Activated T-helper 17 cell treated with anti-CD3 and anti-CD28 coated beads, Interleukin-2, amount 50 U/mL, for 72 hours (primary cell): ENCODE results near the gene GLE1. TPM values are rescaled to one million over a fixed set of nuclear protein-coding genes. Genes with fewer than 3 reads are reported as not detected.

Experiments used
- ATAC-seq: fragments of 150-1000 bp; cut with Tn5 transposase; replicated peaks from 2 replicates; pipeline ENCODE4 v1.10.0; 2021; ENCODE audit warnings: mild to moderate bottlenecking, moderate library complexity
- H3K27ac Mint-ChIP-seq: one replicate; pipeline ENCODE4 v1.8.0; 2022; ENCODE audit warnings: mixed read lengths
- H3K27me3 Mint-ChIP-seq: one replicate; pipeline ENCODE4 v1.8.0; 2022; ENCODE audit warnings: mixed read lengths
- H3K36me3 Mint-ChIP-seq: one replicate; pipeline ENCODE4 v1.8.0; 2022; ENCODE audit warnings: low read depth, mild to moderate bottlenecking, mixed read lengths
- H3K4me1 Mint-ChIP-seq: one replicate; pipeline ENCODE4 v1.8.0; 2022; ENCODE audit warnings: mixed read lengths
- H3K4me3 Mint-ChIP-seq: one replicate; pipeline ENCODE4 v1.8.0; 2022; ENCODE audit warnings: mild to moderate bottlenecking, mixed read lengths
- H3K9me3 Mint-ChIP-seq: one replicate; pipeline ENCODE4 v1.8.0; 2022; ENCODE audit warnings: mixed read lengths
- total RNA-seq, 2 donors: library from RNA; stranded (reverse); gene quantifications; one replicate each; pipeline ENCODE4 v1.2.3, GENCODE V29; 2022

GLE1 gene
- total RNA-seq, 2 donors from 2014 or later = 53.6 TPM

DNA sequence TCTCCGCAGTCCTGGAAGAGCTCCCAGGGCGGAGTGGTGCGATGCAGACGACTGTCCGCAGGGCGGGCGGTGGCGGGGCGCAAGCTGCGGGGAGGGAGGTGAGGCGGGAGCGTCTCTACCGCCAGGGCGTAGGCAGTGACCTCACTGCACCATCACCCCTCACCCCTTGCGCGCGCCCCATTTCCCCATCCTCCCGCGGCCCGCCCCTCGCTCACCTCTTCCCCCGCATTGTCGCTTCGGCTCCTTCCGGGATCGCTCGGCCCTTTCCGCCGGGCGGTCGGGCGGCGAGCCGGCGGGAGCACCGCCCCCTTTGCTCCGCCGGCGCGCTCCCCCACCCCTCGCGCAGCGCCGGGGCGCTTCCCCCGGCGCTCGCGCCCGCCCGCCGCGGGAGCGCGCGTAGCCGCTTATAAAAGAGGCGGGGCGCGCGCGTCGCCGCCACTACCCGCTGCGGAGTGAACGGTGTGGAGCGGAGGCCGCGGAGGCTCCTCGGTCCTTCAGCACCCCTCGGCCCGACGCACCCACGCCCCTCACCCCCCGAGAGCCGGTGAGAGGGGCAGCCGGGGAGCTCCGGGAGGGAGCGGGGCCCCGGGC lies 47.7 kb downstream of the GLE1 start, which contains the start of gene SPTAN1:
TSS of gene SPTAN1 (plus strand) at position 435 of the 591 bp plus-strand sequence. CDS start 14,154 bp downstream, outside the sequence.
- no peaks in the 10 kb centered on the region for H3K27me3 Mint-ChIP-seq
- peak within 1 kb of the TSS; percentile 90 for H3K4me3 Mint-ChIP-seq
- H3K4me1 Mint-ChIP-seq = peaks cover 24% of the 10 kb centered on the region
- peak within 1 kb of the TSS; percentile 91 for H3K27ac Mint-ChIP-seq
- H3K36me3 Mint-ChIP-seq = peaks cover 6% of the 10 kb centered on the region
- H3K9me3 Mint-ChIP-seq = no peaks in the 10 kb centered on the region
- peak; percentile 79 for ATAC-seq

DNA sequence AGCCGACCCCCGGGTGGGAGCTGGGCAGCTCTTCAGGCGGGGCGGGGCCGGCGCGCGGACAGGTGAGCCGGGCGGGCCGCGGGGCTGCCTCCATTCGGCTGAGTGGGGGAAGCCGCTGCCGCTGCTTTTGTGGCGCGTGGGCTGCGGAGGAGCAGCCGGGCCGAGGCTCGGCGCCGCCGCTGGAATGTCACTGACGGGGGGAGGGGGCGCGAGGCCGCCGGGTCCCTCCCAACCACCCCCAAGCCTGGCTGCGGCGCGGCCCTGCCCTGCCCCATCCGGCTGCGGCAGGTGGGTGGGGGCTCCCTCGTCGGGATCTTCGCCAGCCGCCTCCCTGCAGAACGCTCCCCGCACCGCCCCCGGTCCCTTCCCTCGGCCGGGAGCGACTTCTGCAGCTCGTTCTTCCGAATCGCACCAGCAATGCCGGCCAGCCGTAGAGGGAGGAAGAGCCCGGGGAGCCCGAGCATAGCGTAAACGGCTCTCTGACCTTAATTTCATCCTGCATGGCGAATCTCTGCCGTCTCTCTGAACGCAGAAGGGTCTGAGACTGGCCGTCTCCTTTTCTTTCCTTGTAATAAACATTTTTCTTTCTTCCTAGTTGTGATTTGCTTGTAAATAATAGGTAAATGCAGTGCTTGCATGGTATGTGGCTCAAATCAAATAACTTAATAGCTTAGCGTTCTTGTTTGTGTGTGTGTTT lies 48.4 kb downstream of the GLE1 start:
- peaks cover 11% of the 10 kb centered on the region for H3K36me3 Mint-ChIP-seq
- peaks cover 27% of the 10 kb centered on the region for H3K4me1 Mint-ChIP-seq
- H3K4me3 Mint-ChIP-seq = no peak overlapping the region
- no peak overlapping the region for H3K27ac Mint-ChIP-seq
- H3K27me3 Mint-ChIP-seq = no peaks in the 10 kb centered on the region
- no peaks in the 10 kb centered on the region for H3K9me3 Mint-ChIP-seq
- peak; percentile 25 for ATAC-seq

DNA sequence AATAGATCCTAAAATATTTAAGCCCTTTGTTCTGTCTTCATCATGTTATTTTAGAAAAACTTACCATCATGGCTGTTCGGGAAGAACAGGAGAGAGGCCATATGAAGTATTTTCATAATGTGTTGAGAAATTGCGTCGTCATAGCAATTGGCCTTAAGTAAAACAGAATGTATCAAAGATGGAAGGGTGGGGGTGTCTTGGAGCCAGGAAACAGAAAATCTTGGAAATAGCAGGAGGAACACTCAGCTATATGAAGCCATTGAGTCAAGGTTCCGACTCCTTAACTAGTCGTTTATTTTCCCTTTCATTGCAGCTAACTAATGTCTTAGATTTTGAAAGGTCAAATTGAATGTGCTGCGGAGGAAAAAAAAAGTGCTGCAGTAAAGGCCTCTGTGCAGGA lies 49.2 kb downstream of the GLE1 start:
- no peak for ATAC-seq
- H3K27me3 Mint-ChIP-seq = no peaks in the 10 kb centered on the region
- H3K27ac Mint-ChIP-seq = no peak overlapping the region
- H3K4me1 Mint-ChIP-seq = peaks cover 29% of the 10 kb centered on the region
- no peak overlapping the region for H3K4me3 Mint-ChIP-seq
- no peaks in the 10 kb centered on the region for H3K9me3 Mint-ChIP-seq
- peaks cover 11% of the 10 kb centered on the region for H3K36me3 Mint-ChIP-seq

GRCh38 chr9:128554155-128554862 lies 49.8 kb downstream of the GLE1 start:
- H3K36me3 Mint-ChIP-seq = peaks cover 16% of the 10 kb centered on the region
- no peak overlapping the region for H3K4me3 Mint-ChIP-seq
- peaks cover 34% of the 10 kb centered on the region for H3K4me1 Mint-ChIP-seq
- no peaks in the 10 kb centered on the region for H3K9me3 Mint-ChIP-seq
- ATAC-seq = peak; percentile 23
- no peaks in the 10 kb centered on the region for H3K27me3 Mint-ChIP-seq
- H3K27ac Mint-ChIP-seq = no peak overlapping the region

- peaks cover 31% of the 10 kb centered on the region for H3K4me1 Mint-ChIP-seq
- no peak for ATAC-seq
- no peaks in the 10 kb centered on the region for H3K9me3 Mint-ChIP-seq
- peaks cover 17% of the 10 kb centered on the region for H3K36me3 Mint-ChIP-seq
- no peak overlapping the region for H3K4me3 Mint-ChIP-seq
- H3K27me3 Mint-ChIP-seq = no peaks in the 10 kb centered on the region
- H3K27ac Mint-ChIP-seq = no peak overlapping the region
Observed at GRCh38 chr9:128555180-128555721, 50.7 kb downstream of the GLE1 start.

DNA sequence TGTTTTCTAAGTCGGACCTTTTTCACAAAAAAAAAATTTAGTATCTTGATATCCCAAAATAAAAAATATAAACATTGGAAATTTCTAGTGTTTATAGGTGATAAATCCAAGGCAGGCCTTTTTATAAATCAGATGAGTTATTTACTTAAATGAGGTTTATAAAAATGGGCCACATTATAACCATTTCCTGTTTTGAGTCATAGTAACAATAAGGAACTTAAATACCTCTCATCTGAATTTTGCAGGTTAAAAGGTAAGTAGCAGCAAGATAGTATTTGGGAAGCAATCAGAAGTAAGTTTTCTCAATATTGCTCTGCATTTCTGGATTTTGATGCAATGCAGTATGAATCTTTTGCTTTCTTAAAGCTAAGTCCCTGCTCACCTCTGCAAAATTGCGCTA lies 51.8 kb downstream of the GLE1 start:
- no peaks in the 10 kb centered on the region for H3K9me3 Mint-ChIP-seq
- no peak overlapping the region for H3K4me3 Mint-ChIP-seq
- H3K4me1 Mint-ChIP-seq = peaks cover 27% of the 10 kb centered on the region
- peaks cover 17% of the 10 kb centered on the region for H3K36me3 Mint-ChIP-seq
- H3K27me3 Mint-ChIP-seq = no peaks in the 10 kb centered on the region
- ATAC-seq = no peak
- no peak overlapping the region for H3K27ac Mint-ChIP-seq

GRCh38 chr9:128556926-128557634 lies 52.6 kb downstream of the GLE1 start:
- H3K36me3 Mint-ChIP-seq = peaks cover 24% of the 10 kb centered on the region
- no peak overlapping the region for H3K4me3 Mint-ChIP-seq
- H3K4me1 Mint-ChIP-seq = peaks cover 22% of the 10 kb centered on the region
- no peak overlapping the region for H3K27ac Mint-ChIP-seq
- ATAC-seq = no peak
- no peaks in the 10 kb centered on the region for H3K27me3 Mint-ChIP-seq
- H3K9me3 Mint-ChIP-seq = no peaks in the 10 kb centered on the region

- Mint-ChIP-seq H3K27me3 (no peaks in the 10 kb centered on the region), H3K36me3 (peaks cover 35% of the 10 kb centered on the region), H3K27ac (peak overlapping the region; percentile 73), H3K4me1 (peaks cover 22% of the 10 kb centered on the region), H3K9me3 (no peaks in the 10 kb centered on the region), H3K4me3 (no peak overlapping the region)
- ATAC-seq = peak; percentile 76
Observed at GRCh38 chr9:128558431-128559310, 54.2 kb downstream of the GLE1 start.

DNA sequence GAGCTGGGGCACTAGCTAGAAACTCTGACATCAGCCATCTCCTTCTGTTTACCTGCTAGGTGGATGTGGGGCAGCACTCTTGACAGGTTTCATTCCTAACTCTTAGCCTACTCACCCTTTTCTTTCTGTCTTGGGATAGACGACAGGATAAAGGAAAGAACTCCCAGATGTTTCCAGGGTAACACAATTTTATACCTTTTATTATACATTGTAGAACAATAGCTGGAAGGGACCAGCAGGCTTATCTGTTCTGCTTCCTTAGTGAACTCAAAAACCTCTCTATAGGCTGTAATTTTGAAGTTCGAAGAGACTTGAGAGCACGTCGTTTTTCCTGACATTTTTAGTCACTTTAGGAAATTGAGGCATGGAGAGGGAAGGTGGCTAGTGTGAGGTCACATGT lies 61.1 kb downstream of the GLE1 start:
- ATAC-seq = no peak
- Mint-ChIP-seq H3K36me3 (peaks cover 84% of the 10 kb centered on the region), H3K4me3 (no peak overlapping the region), H3K9me3 (no peaks in the 10 kb centered on the region), H3K27ac (peak overlapping the region; percentile 18), H3K4me1 (peaks cover 11% of the 10 kb centered on the region), H3K27me3 (no peaks in the 10 kb centered on the region)

GRCh38 chr9:128568470-128569078 lies 64.1 kb downstream of the GLE1 start:
- Mint-ChIP-seq H3K27me3 (no peaks in the 10 kb centered on the region), H3K9me3 (no peaks in the 10 kb centered on the region), H3K4me1 (peaks cover 21% of the 10 kb centered on the region), H3K36me3 (peaks cover 93% of the 10 kb centered on the region), H3K27ac (peak overlapping the region; percentile 34), H3K4me3 (no peak overlapping the region)
- peak; percentile 78 for ATAC-seq

GRCh38 chr9:128575469-128575868 lies 71.0 kb downstream of the GLE1 start:
- peaks cover 96% of the 10 kb centered on the region for H3K36me3 Mint-ChIP-seq

GRCh38 chr9:128575916-128576315 lies 71.4 kb downstream of the GLE1 start:
- Mint-ChIP-seq H3K4me1 (peaks cover 11% of the 10 kb centered on the region), H3K36me3 (peaks cover 96% of the 10 kb centered on the region), H3K9me3 (no peaks in the 10 kb centered on the region), H3K4me3 (no peak overlapping the region), H3K27me3 (no peaks in the 10 kb centered on the region), H3K27ac (no peak overlapping the region)
- ATAC-seq = no peak

More at GRCh38 chr9:128575469-128575868, 71.0 kb downstream of the GLE1 start:
- H3K27ac Mint-ChIP-seq = peak overlapping the region; percentile 33
- no peak for ATAC-seq
- H3K9me3 Mint-ChIP-seq = no peaks in the 10 kb centered on the region
- no peaks in the 10 kb centered on the region for H3K27me3 Mint-ChIP-seq
- H3K4me1 Mint-ChIP-seq = peaks cover 11% of the 10 kb centered on the region
- no peak overlapping the region for H3K4me3 Mint-ChIP-seq

GRCh38 chr9:128577206-128577605 lies 72.7 kb downstream of the GLE1 start:
- no peak overlapping the region for H3K4me3 Mint-ChIP-seq
- peak overlapping the region; percentile 48 for H3K27ac Mint-ChIP-seq
- H3K27me3 Mint-ChIP-seq = no peaks in the 10 kb centered on the region
- H3K4me1 Mint-ChIP-seq = peaks cover 7% of the 10 kb centered on the region
- no peaks in the 10 kb centered on the region for H3K9me3 Mint-ChIP-seq
- no peak for ATAC-seq
- H3K36me3 Mint-ChIP-seq = peaks cover 99% of the 10 kb centered on the region
